HepG2 (cell line): ENCODE measurements around the gene SLC22A5. TPM values are rescaled to one million over a fixed set of nuclear protein-coding genes. Genes with fewer than 3 reads are reported as not detected.

Experiments
- ATAC-seq: fragments of 200-7000 bp; cut with Tn5 transposase; 3 replicates; pipeline ENCODE4 v1.9.1; 2020; ENCODE audit warnings: mild to moderate bottlenecking, moderate library complexity
- BruUV-seq: library from RNA; stranded (reverse); fragments of 400-500 nt; replicated peaks from 2 replicates; lab custom pipeline; 2021; lab: Mats Ljungman, UMichigan
- CTCF ChIA-PET: fragments of 300-600 bp; formaldehyde crosslinking; extraction: SDS; loops from one replicate; lab custom pipeline; 2021; ENCODE audit warnings: low total read pairs, inconsistent platforms, low intra/inter-chr PET ratio; lab: Yijun Ruan, JAX
- POLR2A ChIA-PET: fragments of 350-600 bp; sonication (Branson Sonifier 250); formaldehyde crosslinking; loops from one replicate; lab custom pipeline; 2020; ENCODE audit warnings: antibody characterized with exemption, inconsistent platforms; lab: Yijun Ruan, JAX
- DNase-seq: peaks from one replicate; pipeline ENCODE4 v3.0.0-alpha.2; 2015; ENCODE audit warnings: low spot score
- FAIRE-seq: peaks from 3 replicates; lab custom pipeline; 2011; peaks lifted over from hg19 to GRCh38; lab: Jason Lieb, UNC
- H2AFZ ChIP-seq: one replicate; pipeline ENCODE4 v1.6.1; 2011; ENCODE audit warnings: low read length, inconsistent platforms
- H3K27ac ChIP-seq: fragments of 300-600 bp; 3 replicates; pipeline ENCODE4 v1.8.0; 2011; ENCODE audit warnings: mixed run types, mild to moderate bottlenecking, mixed read lengths, low read length, inconsistent platforms; ENCODE audit not compliant: insufficient read depth; ENCODE audit errors: extremely low read length
- H3K27me3 ChIP-seq, 2 experiments: fragments of 200-600 bp in 1 of 2; 2 replicates in 1 of 2; 3 replicates in 1 of 2; pipeline versions ENCODE4 v1.6.0 to v1.8.0; 2011; ENCODE audit warnings: low read length in 2 of 2, mild to moderate bottlenecking in 2 of 2, moderate library complexity in 2 of 2, inconsistent platforms in 1 of 2; ENCODE audit not compliant: insufficient read depth in 2 of 2, control insufficient read depth in 1 of 2
- H3K36me3 ChIP-seq, 2 experiments: fragments of 200-600 bp in 1 of 2; replicated peaks in 1 of 2; 2 replicates in 1 of 2; 3 replicates in 1 of 2; pipeline versions ENCODE4 v1.5.1 to v1.8.0; 2011; ENCODE audit warnings: low read length in 2 of 2, inconsistent platforms in 1 of 2; ENCODE audit not compliant: insufficient read depth in 2 of 2, control insufficient read depth in 1 of 2
- H3K4me1 ChIP-seq: 2 replicates; pipeline ENCODE4 v1.5.1; 2012; ENCODE audit warnings: low read length, inconsistent platforms; ENCODE audit not compliant: insufficient read depth
- H3K4me2 ChIP-seq: 2 replicates; pipeline ENCODE4 v1.6.0; 2011; ENCODE audit warnings: low read depth, low read length, inconsistent platforms
- H3K4me3 ChIP-seq, 3 experiments: fragments of 200-600 bp in 1 of 3; sonication (generic), shearing (Covaris generic) in 1 of 3; replicated peaks in 1 of 3; 2 replicates each; pipeline ENCODE4 v1.5.1; 2011 to 2016; ENCODE audit warnings: low read length in 3 of 3, inconsistent platforms in 2 of 3, low read depth in 2 of 3, mild to moderate bottlenecking in 2 of 3, control low read depth in 1 of 3, mixed read lengths in 1 of 3; ENCODE audit not compliant: insufficient read depth in 1 of 3
- H3K79me2 ChIP-seq: one replicate; pipeline ENCODE4 v1.6.1; 2011; ENCODE audit warnings: low read length, inconsistent platforms; ENCODE audit not compliant: insufficient read depth
- H3K9ac ChIP-seq: 2 replicates; pipeline ENCODE4 v1.6.0; 2011; ENCODE audit warnings: mild to moderate bottlenecking, low read depth, low read length, inconsistent platforms; ENCODE audit not compliant: insufficient read depth
- H3K9me3 ChIP-seq: 2 replicates; pipeline ENCODE4 v1.5.1; 2012; ENCODE audit warnings: mild to moderate bottlenecking, low read length
- H4K20me1 ChIP-seq: 2 replicates; pipeline ENCODE4 v1.6.0; 2011; ENCODE audit warnings: inconsistent platforms, mild to moderate bottlenecking, low read length, moderate library complexity; ENCODE audit not compliant: insufficient read depth
- DZIP1 ChIP-seq: sonication (generic); formaldehyde crosslinking; IDR thresholded peaks from 2 replicates; pipeline ENCODE4 v1.5.0; 2020; ENCODE audit warnings: mild to moderate bottlenecking, missing genetic modification reagents
- KDM5B ChIP-seq: sonication (generic); formaldehyde crosslinking; IDR thresholded peaks from 2 replicates; pipeline ENCODE4 v1.4.0; 2020; ENCODE audit warnings: missing genetic modification reagents, mild to moderate bottlenecking, borderline replicate concordance
- MBD4 ChIP-seq: IDR thresholded peaks from 2 replicates; pipeline ENCODE4 v1.6.1; 2012; ENCODE audit warnings: low read length, inconsistent platforms, borderline replicate concordance
- MEF2D ChIP-seq: sonication (generic); formaldehyde crosslinking; IDR thresholded peaks from 2 replicates; pipeline ENCODE4 v1.5.1; 2020; ENCODE audit warnings: mild to moderate bottlenecking, missing genetic modification reagents
- MIER2 ChIP-seq: IDR thresholded peaks from 2 replicates; pipeline ENCODE4 v1.6.1; 2016; ENCODE audit warnings: missing biosample characterization, missing genetic modification reagents
- POLR2G ChIP-seq: fragments of 200-400 bp; formaldehyde crosslinking; IDR thresholded peaks from 2 replicates; pipeline ENCODE4 v1.6.1; 2018; ENCODE audit warnings: mild to moderate bottlenecking, low read depth, low read length, moderate library complexity
- SRSF1 ChIP-seq: fragments of 200-400 bp; formaldehyde crosslinking; optimal IDR thresholded peaks from 2 replicates; pipeline ENCODE3; 2017; ENCODE audit warnings: mild to moderate bottlenecking, low read depth, low read length, moderate library complexity
- TMF1 ChIP-seq: sonication (generic); formaldehyde crosslinking; IDR thresholded peaks from 2 replicates; pipeline ENCODE4 v1.8.1; 2022; ENCODE audit warnings: low read depth, missing genetic modification reagents
- ZBTB10 ChIP-seq: sonication (generic); formaldehyde crosslinking; IDR thresholded peaks from 2 replicates; pipeline ENCODE4 v1.4.0; 2020; ENCODE audit warnings: missing genetic modification reagents, borderline replicate concordance
- ZNF275 ChIP-seq: sonication (generic); formaldehyde crosslinking; IDR thresholded peaks from 2 replicates; pipeline ENCODE4 v1.8.0; 2022; ENCODE audit warnings: missing genetic modification reagents, mild to moderate bottlenecking, inconsistent platforms, borderline replicate concordance
- ZNF615 ChIP-seq: sonication (generic); formaldehyde crosslinking; IDR thresholded peaks from 2 replicates; pipeline ENCODE4 v1.5.0; 2020; ENCODE audit warnings: mild to moderate bottlenecking, missing genetic modification reagents, borderline replicate concordance
- WGBS: methylation state at CpG from one replicate; pipeline ENCODE4 v1.1.6; 2017; ENCODE audit warnings: low lambda C conversion rate; 5-methylcytosine and 5-hydroxymethylcytosine counted together
- in situ Hi-C: cut with HindIII; loops from 2 replicates; pipeline ENCODE4 v1.10.0; 2017; ENCODE audit warnings: low pct_unique_long_range_greater_than_20kb; ENCODE audit not compliant: extremely low pct_ligation_motif_present
- intact Hi-C: fragments of 100-400 bp; cut with micrococcal nuclease; formaldehyde crosslinking; loops from one replicate; pipeline ENCODE4 v1.10.0; 2022; ENCODE audit not compliant: unreplicated experiment
- polyA plus RNA-seq, 8 experiments: library from polyadenylated mRNA; depleted of rRNA in 3 of 8; stranded (reverse) in 7 of 8; unstranded in 1 of 8; fragments of >200 nt; fragmentation: Illumina TruSeq in 4 of 8; extraction: Trizol in 4 of 8; gene quantifications; 2 replicates each; pipeline versions ENCODE4 v1.2.1 to v1.2.3, GENCODE V29; 2011 to 2016; ENCODE audit warnings: low read depth in 4 of 8, missing spikeins in 1 of 8, mixed read lengths in 1 of 8; ENCODE audit not compliant: insufficient read depth in 1 of 8
- total RNA-seq, 5 experiments: library from RNA; depleted of rRNA; stranded (reverse); fragments of >200 nt; fragmentation: Illumina TruSeq; extraction: Trizol; gene quantifications; 2 replicates each; pipeline ENCODE4 v1.2.3, GENCODE V29; 2016; ENCODE audit warnings: low read depth in 1 of 5

Gene SLC22A5
- total and polyA plus RNA-seq, 2 of the 13 experiments (the other 11 are each of a cell fraction or from before 2014, with no cell fraction given), result 7.1 to 15.1 TPM

DNA sequence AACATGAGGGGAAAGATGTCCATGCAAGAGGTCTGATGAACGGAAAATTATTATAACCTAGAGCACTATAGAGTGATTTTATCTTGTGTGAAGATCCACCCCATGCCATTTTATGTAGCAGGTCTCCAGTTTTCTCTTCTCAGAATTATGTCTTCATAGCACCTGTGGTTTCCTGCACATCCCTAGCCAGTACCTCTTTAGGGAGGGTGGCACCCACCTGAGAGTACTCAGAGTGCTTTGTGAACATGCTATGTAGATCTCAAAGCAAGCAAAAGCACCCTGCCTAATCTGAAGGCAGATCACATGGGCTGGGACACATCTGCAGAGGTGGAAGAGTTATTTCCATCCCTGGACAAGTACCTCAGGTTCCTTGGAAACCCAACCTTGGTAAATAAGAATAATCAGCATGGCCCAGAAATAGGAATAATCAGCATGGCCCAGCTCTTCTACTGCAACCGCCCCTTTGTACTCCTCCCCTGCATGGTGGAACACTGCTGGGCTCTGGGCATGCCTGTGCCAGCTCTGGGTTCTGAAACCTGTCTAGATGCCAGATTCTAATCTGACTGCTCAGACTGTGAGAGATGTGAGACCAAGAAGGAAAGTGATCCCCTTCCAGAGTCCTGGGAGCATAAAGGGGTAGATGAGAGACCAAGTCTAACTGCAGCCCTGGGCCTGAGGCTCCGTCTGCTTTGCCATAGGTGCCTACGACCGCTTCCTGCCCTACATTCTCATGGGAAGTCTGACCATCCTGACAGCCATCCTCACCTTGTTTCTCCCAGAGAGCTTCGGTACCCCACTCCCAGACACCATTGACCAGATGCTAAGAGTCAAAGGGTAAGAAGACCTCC is 23.7 kb downstream of the SLC22A5 start:
- Histone ChIP-seq H3K4me3 (no peak overlapping the region), H3K79me2 (no peaks in the 10 kb centered on the region), H2AFZ (no peak overlapping the region), H3K27ac (no peak overlapping the region), H3K4me1 (peaks cover 16% of the 10 kb centered on the region), H3K9me3 (no peaks in the 10 kb centered on the region), H3K36me3 (peaks cover 3 to 4% of the 10 kb centered on the region in 2 experiments; a peak in 4 of 5 replicates), H4K20me1 (no peaks in the 10 kb centered on the region), H3K27me3 (no peaks in the 10 kb centered on the region), H3K9ac (no peak overlapping the region), H3K4me2 (no peak overlapping the region)
- TF ChIP-seq ZNF275 (CRISPR knock-in tag) (no peak), MBD4 (no peak), MEF2D (CRISPR knock-in tag) (no peak), DZIP1 (no peak), SRSF1 (no peak), MIER2 (CRISPR knock-in tag) (no peak), KDM5B (CRISPR knock-in tag) (no peak), ZNF615 (CRISPR knock-in tag) (no peak), ZBTB10 (CRISPR knock-in tag) (no peak), POLR2G (no peak), TMF1 (CRISPR knock-in tag) (no peak)
- no peak for DNase-seq
- ChIA-PET CTCF (no interaction called here), POLR2A (interaction anchor here (0.8 kb wide), 1 partner anchor 500 kb away, joined by 3 read pairs; no protein-coding TSS in a partner anchor)
- no peak for FAIRE-seq
- intact Hi-C loops, result no loop called here
- in situ Hi-C loops, result loop anchor here (25.0 kb wide), 1 partner anchor 269 kb away; the partner anchor contains the start of genes IL13 and IL4
- ATAC-seq, result no peak
- over 99% methylated on average over 6 of the region's 6 CpGs for WGBS
- no TSS peak for BruUV-seq
